Measurements from ENCODE around the gene MAGI3. TPM values are rescaled to one million over a fixed set of nuclear protein-coding genes. Genes with fewer than 3 reads are reported as not detected.

The MAGI3 gene
- total RNA-seq, 1 donor from 2014 or later = 5.4 TPM

GRCh38 chr1:113451710-113452109 lies 61.4 kb downstream of the MAGI3 start:
- TF ChIP-seq, protein P1, sequence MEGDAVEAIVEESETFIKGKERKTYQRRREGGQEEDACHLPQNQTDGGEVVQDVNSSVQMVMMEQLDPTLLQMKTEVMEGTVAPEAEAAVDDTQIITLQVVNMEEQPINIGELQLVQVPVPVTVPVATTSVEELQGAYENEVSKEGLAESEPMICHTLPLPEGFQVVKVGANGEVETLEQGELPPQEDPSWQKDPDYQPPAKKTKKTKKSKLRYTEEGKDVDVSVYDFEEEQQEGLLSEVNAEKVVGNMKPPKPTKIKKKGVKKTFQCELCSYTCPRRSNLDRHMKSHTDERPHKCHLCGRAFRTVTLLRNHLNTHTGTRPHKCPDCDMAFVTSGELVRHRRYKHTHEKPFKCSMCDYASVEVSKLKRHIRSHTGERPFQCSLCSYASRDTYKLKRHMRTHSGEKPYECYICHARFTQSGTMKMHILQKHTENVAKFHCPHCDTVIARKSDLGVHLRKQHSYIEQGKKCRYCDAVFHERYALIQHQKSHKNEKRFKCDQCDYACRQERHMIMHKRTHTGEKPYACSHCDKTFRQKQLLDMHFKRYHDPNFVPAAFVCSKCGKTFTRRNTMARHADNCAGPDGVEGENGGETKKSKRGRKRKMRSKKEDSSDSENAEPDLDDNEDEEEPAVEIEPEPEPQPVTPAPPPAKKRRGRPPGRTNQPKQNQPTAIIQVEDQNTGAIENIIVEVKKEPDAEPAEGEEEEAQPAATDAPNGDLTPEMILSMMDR (IDR thresholded peaks at IDR 0.05; ENCODE audit: borderline replicate concordance) = no peak
- H3K27ac ChIP-seq (replicated peaks) = no peak overlapping the region
- no peak overlapping the region for H3K4me3 ChIP-seq
- no peaks in the 10 kb centered on the region for H3K36me3 ChIP-seq
- intact Hi-C loops (cut with micrococcal nuclease) = loop anchor here (10.0 kb wide), 1 partner anchor 307 kb away; no protein-coding TSS in a partner anchor
- H3K27me3 ChIP-seq (ENCODE audit: low read depth) = no peaks in the 10 kb centered on the region
- H3K4me1 ChIP-seq = peaks cover 9% of the 10 kb centered on the region
- H3K9me3 ChIP-seq (replicated peaks) = no peaks in the 10 kb centered on the region
- DNase-seq = no peak

- Histone ChIP-seq H3K9me3 (replicated peaks) (no peaks in the 10 kb centered on the region), H3K27ac (replicated peaks) (no peak overlapping the region), H3K4me1 (peaks cover 10% of the 10 kb centered on the region), H3K4me3 (no peak overlapping the region), H3K27me3 (ENCODE audit: low read depth) (no peaks in the 10 kb centered on the region), H3K36me3 (no peaks in the 10 kb centered on the region)
- no peak for DNase-seq
- TF ChIP-seq, protein P1 (IDR thresholded peaks at IDR 0.05; ENCODE audit: borderline replicate concordance) = peak; percentile 64
- intact Hi-C loops (cut with micrococcal nuclease) = loop anchor here (10.0 kb wide), 1 partner anchor 308 kb away; no protein-coding TSS in a partner anchor
Observed at GRCh38 chr1:113452921-113453770, 62.8 kb downstream of the MAGI3 start.

- Histone ChIP-seq H3K4me3 (no peak overlapping the region), H3K9me3 (replicated peaks) (no peaks in the 10 kb centered on the region), H3K27me3 (ENCODE audit: low read depth) (no peaks in the 10 kb centered on the region), H3K36me3 (no peaks in the 10 kb centered on the region), H3K27ac (replicated peaks) (no peak overlapping the region), H3K4me1 (peaks cover 10% of the 10 kb centered on the region)
- TF ChIP-seq, protein P1 (IDR thresholded peaks at IDR 0.05; ENCODE audit: borderline replicate concordance) = no peak
- intact Hi-C loops (cut with micrococcal nuclease) = loop anchor here (10.0 kb wide), 1 partner anchor 309 kb away; no protein-coding TSS in a partner anchor
- DNase-seq = no peak
Observed at GRCh38 chr1:113453771-113454083, 63.4 kb downstream of the MAGI3 start.

DNA sequence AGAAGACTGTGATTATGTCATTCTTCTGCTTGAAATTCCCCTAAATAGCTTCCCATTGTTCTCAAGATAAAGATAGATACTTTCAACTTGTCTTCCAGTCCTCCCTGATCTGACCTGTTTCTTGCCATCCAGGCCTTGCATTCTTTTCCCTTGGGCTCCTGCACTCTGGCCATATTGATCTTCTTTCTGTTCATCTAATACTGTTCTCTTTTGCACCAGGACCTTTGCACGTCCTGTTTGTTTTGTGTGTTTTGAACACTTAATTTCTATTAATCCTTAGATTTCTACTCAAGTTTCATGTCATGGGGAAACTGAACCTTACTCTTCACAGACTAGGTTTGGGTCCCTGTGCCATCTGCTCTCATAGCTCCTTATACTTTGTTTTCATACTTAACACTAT lies 65.1 kb downstream of the MAGI3 start:
- no peak overlapping the region for H3K27ac ChIP-seq (replicated peaks)
- H3K4me3 ChIP-seq = no peak overlapping the region
- intact Hi-C loops (cut with micrococcal nuclease) = loop anchor here (10.0 kb wide), 1 partner anchor 311 kb away; no protein-coding TSS in a partner anchor
- H3K36me3 ChIP-seq = no peaks in the 10 kb centered on the region
- H3K27me3 ChIP-seq (ENCODE audit: low read depth) = no peaks in the 10 kb centered on the region
- TF ChIP-seq, protein P1 (IDR thresholded peaks at IDR 0.05; ENCODE audit: borderline replicate concordance) = no peak
- no peaks in the 10 kb centered on the region for H3K9me3 ChIP-seq (replicated peaks)
- H3K4me1 ChIP-seq = peaks cover 10% of the 10 kb centered on the region
- DNase-seq = no peak

DNA sequence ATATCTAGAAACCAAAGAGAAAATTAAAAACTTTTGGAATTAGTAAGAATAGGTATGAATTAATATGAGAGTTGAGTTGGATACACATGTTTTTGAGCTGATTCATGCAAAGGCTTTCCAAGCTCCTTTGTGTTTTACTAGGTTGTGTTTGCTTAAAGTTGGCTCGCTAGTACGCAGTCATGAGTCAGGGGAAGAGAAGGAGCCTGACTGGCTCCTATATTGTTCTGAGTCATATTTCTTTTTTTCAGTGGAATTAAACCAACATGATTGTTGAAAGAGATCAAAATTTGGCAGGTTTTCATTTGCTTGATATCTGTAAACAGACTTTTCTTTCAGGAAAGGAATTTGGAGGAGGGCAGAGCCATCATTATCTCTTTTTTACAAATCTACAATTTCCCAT lies 66.7 kb downstream of the MAGI3 start:
- peaks cover 10% of the 10 kb centered on the region for H3K4me1 ChIP-seq
- H3K36me3 ChIP-seq = no peaks in the 10 kb centered on the region
- no peaks in the 10 kb centered on the region for H3K27me3 ChIP-seq (ENCODE audit: low read depth)
- intact Hi-C loops (cut with micrococcal nuclease) = loop anchor here (10.0 kb wide), 1 partner anchor 312 kb away; no protein-coding TSS in a partner anchor
- TF ChIP-seq, protein P1 (IDR thresholded peaks at IDR 0.05; ENCODE audit: borderline replicate concordance) = no peak
- no peaks in the 10 kb centered on the region for H3K9me3 ChIP-seq (replicated peaks)
- no peak for DNase-seq
- no peak overlapping the region for H3K4me3 ChIP-seq
- H3K27ac ChIP-seq (replicated peaks) = no peak overlapping the region

All from left ventricle myocardium inferior (tissue), 1 donor.